ENCODE data around the gene DDX39B.

Gene DDX39B

DNA sequence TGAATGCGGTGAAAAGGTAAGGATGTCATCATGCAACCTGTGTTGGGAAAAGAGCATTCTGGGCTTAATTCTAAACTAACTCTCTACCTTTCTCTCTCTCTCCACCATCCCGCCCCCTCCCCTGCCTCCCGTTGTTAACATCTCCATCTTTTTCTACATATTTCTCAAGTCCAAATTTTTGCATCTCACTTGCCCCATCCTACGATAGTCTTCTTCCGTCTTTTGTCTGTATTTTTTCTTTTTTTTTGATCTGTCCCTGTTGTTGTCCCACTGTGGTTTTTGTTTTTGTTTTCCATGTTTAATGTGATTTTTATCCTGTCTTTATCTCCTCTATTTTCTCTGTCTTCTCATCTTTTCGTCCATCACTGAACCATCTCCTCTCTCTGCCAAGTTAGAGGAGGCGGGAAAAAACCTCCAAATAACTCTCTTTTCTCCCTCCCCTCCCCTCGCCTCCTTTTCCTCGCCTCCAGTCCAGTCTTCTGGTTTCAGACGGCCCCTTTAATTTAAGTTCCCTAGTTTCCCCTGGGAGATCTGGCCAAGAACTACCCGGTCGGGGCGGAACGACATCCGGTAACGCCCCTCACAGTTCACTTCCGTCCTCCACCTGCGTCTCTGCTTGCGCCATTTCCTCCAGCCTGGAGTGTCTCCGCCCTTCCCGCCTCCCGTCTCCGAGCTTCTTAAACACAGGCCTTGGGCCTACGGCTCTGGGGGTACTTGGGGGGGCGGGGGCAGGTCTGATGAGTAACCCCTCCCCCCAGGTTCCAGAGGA, 5.3 kb upstream of the DDX39B start, which contains the start of gene NFKBIL1:
NFKBIL1 (plus strand) TSS at position 651 of the 769 bp plus-strand sequence; CDS start at position 738, 87 bp downstream.
- DNase-seq, result peak; percentile 90

GRCh38 chr6:31546339-31546957, 4.6 kb upstream of the DDX39B start, which contains the start of gene ATP6V1G2:
ATP6V1G2 (minus strand) TSS chr6:31546608; CDS start chr6:31546559, 49 bp downstream.
- peak; percentile 84 for DNase-seq

- DNase-seq, result no peak
These were observed 3.5 kb upstream of the DDX39B start for GRCh38 chr6:31545291-31545690.

- no peak for DNase-seq
These were observed 2.9 kb upstream of the DDX39B start for GRCh38 chr6:31544676-31545075.

- DNase-seq, result no peak
These were observed 1.8 kb upstream of the DDX39B start for GRCh38 chr6:31543639-31544038.

DNA sequence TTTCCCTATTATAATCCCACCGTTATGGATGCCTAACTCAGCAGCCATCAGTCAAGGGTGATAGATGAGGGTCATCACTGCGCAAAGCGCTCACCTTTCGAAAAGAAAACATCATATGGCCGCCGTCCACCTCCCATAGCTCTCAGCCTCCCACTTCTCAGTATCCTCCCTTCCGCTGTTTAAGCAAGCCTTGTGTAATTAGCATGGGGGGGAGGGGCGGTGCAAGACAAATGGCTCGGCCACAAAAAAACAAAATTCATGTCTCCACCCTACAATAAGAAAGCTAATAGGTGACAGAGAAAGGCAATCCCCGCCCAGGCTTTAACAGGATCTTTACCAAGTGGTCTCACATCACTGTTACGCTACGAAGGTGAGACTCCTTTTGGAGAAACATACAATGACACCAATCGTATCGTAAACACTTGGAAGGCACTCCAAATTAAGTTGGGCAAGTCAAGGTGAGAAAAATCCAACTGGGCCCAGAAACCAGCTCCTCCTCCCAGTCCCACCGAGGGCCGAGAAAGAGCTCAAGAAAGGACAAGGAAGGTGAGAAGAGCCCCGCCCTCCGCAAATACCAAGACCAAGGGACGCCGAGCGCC, 645 bp downstream of the DDX39B start:
- peak; percentile 86 for DNase-seq

- DNase-seq, result no peak
These were observed 1.2 kb downstream of the DDX39B start for GRCh38 chr6:31540640-31541039.

DNA sequence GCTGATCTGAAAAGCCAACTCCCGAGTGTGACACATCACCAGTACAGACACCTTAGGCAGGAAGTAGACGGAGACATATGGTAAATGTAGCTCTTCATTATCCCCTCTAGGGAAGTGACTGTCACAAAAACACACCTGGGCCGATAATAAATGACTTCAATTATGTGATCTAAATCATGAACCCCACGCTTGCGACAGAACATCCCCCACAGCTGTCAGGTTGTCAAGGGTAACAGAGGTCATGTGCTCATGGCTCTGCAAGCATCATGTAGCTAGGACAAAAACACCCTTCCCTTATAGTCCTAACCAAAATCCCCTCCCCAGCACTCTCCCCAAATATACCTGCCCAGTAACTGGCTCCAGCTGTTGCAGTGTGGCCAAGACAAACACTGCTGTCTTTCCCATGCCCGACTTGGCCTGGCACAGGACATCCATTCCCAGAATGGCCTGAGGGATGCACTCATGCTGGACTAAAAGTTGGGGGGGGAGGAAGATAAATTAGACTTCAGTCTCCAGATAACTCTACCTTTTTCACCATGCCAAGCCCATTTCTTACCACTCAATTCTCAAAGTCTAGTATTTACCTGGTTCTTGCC, 2.9 kb downstream of the DDX39B start:
- DNase-seq, result peak; percentile 48

GRCh38 chr6:31535538-31536324, 6.1 kb downstream of the DDX39B start:
- no peak for DNase-seq

DNA sequence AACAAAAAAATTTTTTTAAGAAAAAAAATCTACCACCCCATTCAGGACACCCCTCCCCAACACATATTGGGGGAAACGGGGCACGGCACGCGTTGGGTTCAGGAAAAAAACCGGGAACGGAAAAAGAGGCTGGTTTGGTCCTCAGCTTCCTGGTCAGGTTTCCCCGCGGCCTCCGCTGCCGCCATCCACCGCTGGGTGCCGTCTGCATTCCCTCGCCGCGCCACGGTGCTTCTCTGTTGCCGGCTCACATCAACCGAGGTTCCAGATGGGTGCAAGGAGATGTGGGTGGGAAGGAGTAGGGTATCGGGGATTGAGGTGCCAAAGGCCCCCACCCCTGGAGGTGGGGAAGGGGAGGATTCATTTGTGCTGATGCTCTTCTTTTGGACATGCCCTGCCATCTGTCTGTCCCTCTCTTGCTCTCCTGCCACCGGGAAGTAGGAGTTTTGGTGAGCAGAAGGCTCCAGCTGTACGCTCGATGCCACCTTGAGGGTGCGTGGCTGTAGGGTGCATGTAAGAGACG, 7.2 kb downstream of the DDX39B start:
- DNase-seq, result no peak

GRCh38 chr6:31534011-31534410, 7.8 kb downstream of the DDX39B start:
- no peak for DNase-seq

DNA sequence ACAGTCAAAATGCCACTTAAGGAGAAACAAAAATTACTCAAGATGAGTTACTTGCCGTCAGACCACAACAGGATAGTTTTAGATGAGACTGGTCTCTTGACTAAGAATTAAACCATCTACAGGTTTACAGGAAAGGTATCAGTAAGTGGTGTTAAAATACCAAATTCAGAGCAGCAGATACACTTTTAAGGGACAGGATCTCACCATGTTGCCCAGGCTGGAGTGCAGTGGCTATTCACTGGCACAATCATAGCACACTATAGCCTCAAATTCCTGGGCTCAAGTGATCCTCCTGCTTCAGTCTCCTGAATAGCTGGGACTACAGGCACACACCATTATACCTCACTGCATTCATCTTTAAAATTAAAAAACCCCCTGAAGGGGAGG, 8.4 kb downstream of the DDX39B start:
- DNase-seq, result no peak

DNA sequence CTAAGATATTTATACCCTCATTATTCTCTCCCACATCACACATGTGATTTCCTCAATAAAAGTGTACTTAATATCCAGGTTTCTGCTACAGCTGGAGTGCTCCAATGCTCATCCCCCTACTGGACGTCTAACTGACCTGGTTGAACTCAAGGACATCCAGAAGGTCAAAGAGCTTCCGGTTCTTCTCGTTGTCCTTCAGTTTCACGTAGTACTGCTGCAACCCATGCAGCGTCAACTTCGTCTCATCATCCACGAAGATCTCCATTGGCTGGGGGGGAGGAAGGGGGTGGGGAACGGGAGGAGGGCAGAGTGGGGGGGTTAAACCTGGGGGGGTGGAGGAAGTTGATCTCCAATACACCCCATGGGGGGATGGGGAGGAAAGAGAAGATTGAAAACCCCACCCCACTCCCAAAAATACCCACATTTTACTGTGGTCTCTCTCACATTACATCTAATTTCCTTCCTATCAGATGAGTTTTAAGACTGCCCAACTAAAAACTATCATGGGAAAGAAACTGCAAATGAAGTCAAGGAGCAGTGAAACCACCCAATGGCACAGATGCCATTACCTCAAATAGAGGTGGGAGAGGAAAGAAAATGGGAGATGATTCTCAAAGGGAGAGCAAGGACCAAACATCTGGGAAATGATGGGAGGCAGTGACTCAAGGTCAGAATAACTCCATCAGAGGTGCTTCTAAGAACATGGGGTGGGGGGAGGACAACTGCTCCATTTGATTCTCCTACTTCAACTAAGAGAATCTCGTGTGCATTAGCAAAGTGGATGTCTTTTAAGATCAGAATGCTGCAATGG, 9.0 kb downstream of the DDX39B start:
- DNase-seq, result no peak

DNA sequence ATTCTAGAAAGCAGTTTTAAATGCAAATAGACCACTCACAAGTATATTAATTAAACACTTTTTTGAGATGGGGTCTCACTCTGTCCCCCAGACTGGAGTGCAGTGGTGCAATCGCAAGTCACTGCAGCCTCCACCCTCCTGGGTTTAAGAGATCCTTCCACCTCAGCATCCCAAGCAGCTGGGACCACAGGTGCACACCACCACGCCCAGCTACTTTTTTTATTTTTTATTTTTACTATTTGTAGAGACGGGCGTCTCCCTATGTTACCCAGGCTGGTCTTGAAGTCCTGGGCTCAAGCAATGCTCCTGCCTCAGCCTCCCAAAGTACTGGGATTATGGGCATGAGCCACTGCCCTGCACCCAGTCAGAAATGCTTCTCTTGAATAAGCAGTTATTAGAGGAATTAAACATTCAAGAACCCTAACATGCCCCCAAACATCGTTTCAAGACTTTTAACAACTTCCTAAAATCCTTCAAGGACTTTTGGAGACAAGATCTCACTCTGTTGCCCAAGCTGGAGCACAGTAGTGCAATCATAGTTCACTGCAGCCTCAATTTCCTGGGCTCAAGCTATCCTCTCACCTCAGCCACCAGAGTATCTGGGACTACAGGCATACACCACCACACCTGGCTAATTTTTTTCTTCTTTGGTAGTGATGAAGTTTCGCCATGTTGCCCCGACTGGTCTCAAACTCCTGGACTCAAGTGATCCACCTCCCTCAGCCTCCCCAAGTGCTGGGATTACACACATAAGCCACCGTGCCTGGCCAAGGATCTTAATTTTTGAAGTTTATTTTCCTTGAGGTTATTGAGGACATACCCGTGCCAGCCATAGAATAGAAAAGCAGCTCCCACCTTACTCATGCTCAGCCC, 9.8 kb downstream of the DDX39B start:
- no peak for DNase-seq

- no peak for DNase-seq
These were observed 10.6 kb downstream of the DDX39B start for GRCh38 chr6:31531162-31531561.

DNA sequence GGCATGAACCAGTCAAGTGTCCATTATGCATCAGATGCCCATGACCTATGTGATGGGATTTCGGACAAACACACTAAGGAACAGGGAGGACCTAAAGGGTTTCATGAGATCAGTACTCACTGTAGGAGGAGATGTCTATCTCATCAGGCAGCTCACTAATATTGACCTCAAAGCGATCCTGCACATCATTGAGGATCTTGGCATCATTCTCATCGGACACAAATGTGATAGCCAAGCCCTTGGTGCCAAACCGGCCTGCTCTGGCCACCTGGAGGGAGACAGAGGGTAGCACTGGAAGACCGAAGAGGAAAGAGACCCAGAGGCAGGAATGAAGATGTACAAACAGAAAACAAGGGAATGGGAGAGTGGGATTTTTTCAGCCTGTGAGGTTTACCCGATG, 11.1 kb downstream of the DDX39B start:
- no peak for DNase-seq

DNA sequence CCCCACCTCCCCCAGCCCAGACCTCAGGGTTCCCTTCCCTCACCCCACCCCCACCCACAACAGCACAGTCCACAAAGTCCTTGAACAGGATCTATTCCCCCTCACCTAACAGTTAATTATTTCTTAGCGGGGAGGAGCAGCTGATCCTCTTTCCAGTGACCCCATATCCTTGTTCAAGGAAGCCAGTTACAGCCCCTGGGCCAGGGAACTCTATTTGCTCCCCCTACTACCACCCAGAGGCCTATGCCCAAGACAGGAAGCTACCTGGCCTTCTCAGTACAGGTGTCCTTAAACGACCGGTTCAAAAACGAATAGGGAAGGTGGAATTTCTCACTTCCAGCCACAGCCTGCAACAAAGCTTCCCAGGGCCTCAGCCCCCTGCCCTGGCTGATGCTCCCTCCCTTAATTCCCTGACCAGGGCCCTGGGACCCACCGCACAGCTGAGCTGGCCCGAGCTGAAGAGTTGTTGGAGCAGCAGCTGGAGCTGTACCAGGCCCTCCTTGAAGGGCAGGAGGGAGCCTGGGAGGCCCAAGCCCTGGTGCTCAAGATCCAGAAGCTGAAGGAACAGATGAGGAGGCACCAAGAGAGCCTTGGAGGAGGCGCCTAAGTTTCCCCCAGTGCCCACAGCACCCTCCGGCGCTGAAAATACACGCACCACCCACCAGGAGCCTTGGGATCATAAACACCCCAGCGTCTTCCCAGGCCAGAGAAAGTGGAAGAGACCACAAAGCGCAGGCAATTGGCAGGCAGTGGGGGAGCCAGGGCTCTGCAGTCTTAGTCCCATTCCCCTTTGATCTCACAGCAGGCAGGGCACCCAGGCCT, 12.3 kb downstream of the DDX39B start:
- no peak for DNase-seq

DNA sequence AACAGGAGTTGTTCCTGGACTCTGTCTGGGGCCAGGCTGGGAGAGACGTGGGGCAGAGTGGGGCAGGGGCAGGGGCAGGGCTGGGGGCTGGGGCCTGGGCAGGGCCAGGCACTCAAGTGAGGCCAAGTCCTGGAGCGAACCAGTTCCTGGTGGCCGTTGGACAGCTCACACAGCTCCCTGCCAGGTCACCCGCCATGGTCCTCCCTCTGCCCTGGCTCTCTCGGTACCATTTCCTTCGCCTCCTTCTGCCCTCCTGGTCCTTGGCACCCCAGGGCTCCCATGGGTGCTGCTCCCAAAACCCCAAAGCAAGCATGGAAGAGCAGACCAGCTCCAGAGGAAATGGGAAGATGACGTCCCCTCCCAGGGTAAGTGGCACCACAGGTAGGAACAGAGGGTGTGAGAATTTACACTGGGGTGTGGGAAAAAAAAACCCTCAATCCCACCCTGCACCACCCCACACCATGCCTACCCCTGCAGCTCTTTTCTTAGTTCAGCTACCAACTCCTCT, 12.9 kb downstream of the DDX39B start, which contains the start of gene MCCD1:
MCCD1 (plus strand) TSS at position 142 of the 508 bp plus-strand sequence; CDS start at position 195, 53 bp downstream.
- DNase-seq, result no peak

DNA sequence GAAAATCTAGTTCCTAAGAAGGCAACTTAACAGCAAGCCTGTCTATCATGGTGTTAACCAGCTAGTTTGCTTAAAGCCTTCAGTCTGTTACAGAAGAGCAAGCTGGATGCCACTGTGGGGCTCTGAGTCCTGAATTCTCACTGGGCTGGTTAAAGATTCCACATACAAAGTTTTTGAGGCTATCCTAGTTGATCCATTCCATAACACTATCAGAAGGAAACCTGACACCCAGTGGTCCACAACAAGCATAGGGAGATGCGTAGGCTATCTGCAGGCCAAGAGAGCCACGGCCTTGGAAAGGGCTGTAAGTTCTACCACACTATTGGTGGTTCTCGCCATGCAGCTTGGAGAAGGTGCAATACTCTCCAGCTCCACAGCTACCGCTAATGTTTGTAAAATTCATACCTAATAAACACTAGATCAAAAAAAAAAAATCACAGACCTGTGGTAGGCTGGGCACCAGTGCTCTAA, 13.5 kb downstream of the DDX39B start:
- no peak for DNase-seq

Data from CD4-positive, alpha-beta T cell treated with Interleukin-4 for 4 hours (primary cell).